Measurements from ENCODE around the gene SMIM28.

Gene SMIM28

GRCh38 chr6:138430361-138431145 lies 52.8 kb downstream of the SMIM28 start:
- no peaks in the 10 kb centered on the region for H3K4me1 ChIP-seq (ENCODE audit: control insufficient read depth, insufficient read depth, low read length)
- no peak overlapping the region for H3K4me3 ChIP-seq (ENCODE audit: low read depth, low read length)
- H3K27ac ChIP-seq (ENCODE audit: extremely low read depth, low read depth, low read length), result no peak overlapping the region
- peaks cover 0 to 37% of the 10 kb centered on the region in 2 experiments; a peak in 1 of 3 replicates for H3K36me3 ChIP-seq (ENCODE audit: control insufficient read depth in 2 of 2, insufficient read depth in 1 of 2, low read length in 2 of 2)
- no peaks in the 10 kb centered on the region for H3K9me3 ChIP-seq (ENCODE audit: control insufficient read depth, insufficient read depth, low read depth, low read length)
- ChIA-PET CTCF (interaction anchor here (0.6 to 7.5 kb wide), 17 partner anchors 9 to 342 kb away, joined by 3 to 125 read pairs (median 6); no protein-coding TSS in a partner anchor), POLR2A (no interaction called here)
- TF ChIP-seq ZBTB44 (tag by site-specific recombination; IDR thresholded peaks at IDR 0.05), result no peak
- no peak for TF ChIP-seq ZNF274 (IDR thresholded peaks at IDR 0.05; ENCODE audit: low read length)
- TF ChIP-seq ZNF274 (tag by site-specific recombination; IDR thresholded peaks at IDR 0.05; ENCODE audit: borderline replicate concordance), result no peak

GRCh38 chr6:138431256-138432062 lies 53.8 kb downstream of the SMIM28 start:
- Histone ChIP-seq H3K27ac (ENCODE audit: extremely low read depth, low read depth, low read length) (no peak overlapping the region), H3K36me3 (ENCODE audit: control insufficient read depth in 2 of 2, insufficient read depth in 1 of 2, low read length in 2 of 2) (peaks cover 0 to 33% of the 10 kb centered on the region in 2 experiments; a peak in 1 of 3 replicates), H3K9me3 (ENCODE audit: control insufficient read depth, insufficient read depth, low read depth, low read length) (no peaks in the 10 kb centered on the region), H3K4me3 (ENCODE audit: low read depth, low read length) (no peak overlapping the region), H3K4me1 (ENCODE audit: control insufficient read depth, insufficient read depth, low read length) (no peaks in the 10 kb centered on the region)
- ChIA-PET POLR2A (no interaction called here), CTCF (interaction anchor here (0.6 to 7.5 kb wide), 7 partner anchors 13 to 335 kb away, joined by 3 to 125 read pairs (median 4); no protein-coding TSS in a partner anchor)
- TF ChIP-seq EGR2 (tag by site-specific recombination; IDR thresholded peaks at IDR 0.05; ENCODE audit: low read depth), result peak; percentile 45; the same call in 1 of the 2 replicates
- TF ChIP-seq ZFHX2 (tag by site-specific recombination; conservative IDR thresholded peaks at IDR 0.05), result 0 out of 2 replicates have a peak, but pooled peaks have one; percentile 28
- no peak for TF ChIP-seq ZNF621 (tag by site-specific recombination; IDR thresholded peaks at IDR 0.05)

GRCh38 chr6:138432063-138432356 lies 54.3 kb downstream of the SMIM28 start:
- peaks cover 0 to 30% of the 10 kb centered on the region in 2 experiments; a peak in 1 of 3 replicates for H3K36me3 ChIP-seq (ENCODE audit: control insufficient read depth in 2 of 2, insufficient read depth in 1 of 2, low read length in 2 of 2)
- H3K9me3 ChIP-seq (ENCODE audit: control insufficient read depth, insufficient read depth, low read depth, low read length), result no peaks in the 10 kb centered on the region
- POLR2A ChIA-PET, result no interaction called here
- TF ChIP-seq ZSCAN30 (tag by site-specific recombination; IDR thresholded peaks at IDR 0.05) (no peak), ZNF248 (tag by site-specific recombination; IDR thresholded peaks at IDR 0.05) (no peak), ZNF549 (tag by site-specific recombination; IDR thresholded peaks at IDR 0.05) (no peak), WT1 (tag by site-specific recombination; IDR thresholded peaks at IDR 0.05) (no peak), IKZF3 (tag by site-specific recombination; IDR thresholded peaks at IDR 0.05) (no peak), BCL11B (tag by site-specific recombination; IDR thresholded peaks at IDR 0.05; ENCODE audit: low read depth) (no peak), ZNF138 (tag by site-specific recombination; IDR thresholded peaks at IDR 0.05; ENCODE audit: borderline replicate concordance) (no peak), ZNF658 (tag by site-specific recombination; IDR thresholded peaks at IDR 0.05) (no peak), ZBTB17 (tag by site-specific recombination; IDR thresholded peaks at IDR 0.05) (no peak), ZNF571 (tag by site-specific recombination; IDR thresholded peaks at IDR 0.05) (no peak)
- TF ChIP-seq, protein P1, sequence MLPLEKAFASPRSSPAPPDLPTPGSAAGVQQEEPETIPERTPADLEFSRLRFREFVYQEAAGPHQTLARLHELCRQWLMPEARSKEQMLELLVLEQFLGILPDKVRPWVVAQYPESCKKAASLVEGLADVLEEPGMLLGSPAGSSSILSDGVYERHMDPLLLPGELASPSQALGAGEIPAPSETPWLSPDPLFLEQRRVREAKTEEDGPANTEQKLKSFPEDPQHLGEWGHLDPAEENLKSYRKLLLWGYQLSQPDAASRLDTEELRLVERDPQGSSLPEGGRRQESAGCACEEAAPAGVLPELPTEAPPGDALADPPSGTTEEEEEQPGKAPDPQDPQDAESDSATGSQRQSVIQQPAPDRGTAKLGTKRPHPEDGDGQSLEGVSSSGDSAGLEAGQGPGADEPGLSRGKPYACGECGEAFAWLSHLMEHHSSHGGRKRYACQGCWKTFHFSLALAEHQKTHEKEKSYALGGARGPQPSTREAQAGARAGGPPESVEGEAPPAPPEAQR (tag by site-specific recombination; IDR thresholded peaks at IDR 0.05), result no peak
- TF ChIP-seq, protein P2, sequence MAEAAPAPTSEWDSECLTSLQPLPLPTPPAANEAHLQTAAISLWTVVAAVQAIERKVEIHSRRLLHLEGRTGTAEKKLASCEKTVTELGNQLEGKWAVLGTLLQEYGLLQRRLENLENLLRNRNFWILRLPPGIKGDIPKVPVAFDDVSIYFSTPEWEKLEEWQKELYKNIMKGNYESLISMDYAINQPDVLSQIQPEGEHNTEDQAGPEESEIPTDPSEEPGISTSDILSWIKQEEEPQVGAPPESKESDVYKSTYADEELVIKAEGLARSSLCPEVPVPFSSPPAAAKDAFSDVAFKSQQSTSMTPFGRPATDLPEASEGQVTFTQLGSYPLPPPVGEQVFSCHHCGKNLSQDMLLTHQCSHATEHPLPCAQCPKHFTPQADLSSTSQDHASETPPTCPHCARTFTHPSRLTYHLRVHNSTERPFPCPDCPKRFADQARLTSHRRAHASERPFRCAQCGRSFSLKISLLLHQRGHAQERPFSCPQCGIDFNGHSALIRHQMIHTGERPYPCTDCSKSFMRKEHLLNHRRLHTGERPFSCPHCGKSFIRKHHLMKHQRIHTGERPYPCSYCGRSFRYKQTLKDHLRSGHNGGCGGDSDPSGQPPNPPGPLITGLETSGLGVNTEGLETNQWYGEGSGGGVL (tag by site-specific recombination; IDR thresholded peaks at IDR 0.05), result no peak
- no peaks in the 10 kb centered on the region for H3K4me1 ChIP-seq (ENCODE audit: control insufficient read depth, insufficient read depth, low read length)
- CTCF ChIA-PET, result interaction anchor here (0.6 to 7.5 kb wide), 4 partner anchors 12 to 77 kb away, joined by 3 to 125 read pairs (median 4); no protein-coding TSS in a partner anchor
- no peak overlapping the region for H3K27ac ChIP-seq (ENCODE audit: extremely low read depth, low read depth, low read length)
- no peak overlapping the region for H3K4me3 ChIP-seq (ENCODE audit: low read depth, low read length)

Data from HEK293 (cell line).